Astrocyte (in vitro differentiated cells and primary cell): ENCODE results near the gene ARHGAP32. TPM values are rescaled to one million over a fixed set of nuclear protein-coding genes. Genes with fewer than 3 reads are reported as not detected.

Experiments
- DNase-seq: peaks from one replicate; pipeline ENCODE4 v3.0.0-alpha.2; 2010; ENCODE audit warnings: low read depth
- FAIRE-seq: peaks from 2 replicates; lab custom pipeline; 2011; peaks lifted over from hg19 to GRCh38; lab: Jason Lieb, UNC
- H2AFZ ChIP-seq: 2 replicates; pipeline ENCODE4 v1.6.0; 2012; ENCODE audit warnings: low read depth, low read length, inconsistent platforms
- H3K27ac ChIP-seq: 2 replicates; pipeline ENCODE4 v1.5.1; 2011; ENCODE audit warnings: low read depth, low read length, inconsistent platforms
- H3K27me3 ChIP-seq: 2 replicates; pipeline ENCODE4 v1.6.0; 2011; ENCODE audit warnings: low read length, inconsistent platforms; ENCODE audit not compliant: insufficient read depth
- H3K36me3 ChIP-seq: 2 replicates; pipeline ENCODE4 v1.5.1; 2011; ENCODE audit warnings: low read length, inconsistent platforms; ENCODE audit not compliant: insufficient read depth
- H3K4me1 ChIP-seq: 2 replicates; pipeline ENCODE4 v1.5.1; 2011; ENCODE audit warnings: low read length, inconsistent platforms; ENCODE audit not compliant: insufficient read depth
- H3K4me2 ChIP-seq: 2 replicates; pipeline ENCODE4 v1.6.0; 2012; ENCODE audit warnings: low read length, inconsistent platforms
- H3K4me3 ChIP-seq: 2 replicates; pipeline ENCODE4 v1.5.1; 2011; ENCODE audit warnings: low read depth, mild to moderate bottlenecking, low read length, inconsistent platforms; ENCODE audit not compliant: insufficient read depth
- H3K79me2 ChIP-seq: 2 replicates; pipeline ENCODE4 v1.6.0; 2012; ENCODE audit warnings: mild to moderate bottlenecking, low read length, inconsistent platforms; ENCODE audit not compliant: insufficient read depth
- H3K9ac ChIP-seq: 2 replicates; pipeline ENCODE4 v1.6.0; 2012; ENCODE audit warnings: mild to moderate bottlenecking, low read length, inconsistent platforms
- H3K9me3 ChIP-seq: 2 replicates; pipeline ENCODE4 v1.5.1; 2012; ENCODE audit warnings: low read depth, mild to moderate bottlenecking, low read length, inconsistent platforms; ENCODE audit not compliant: insufficient read depth
- H4K20me1 ChIP-seq: 2 replicates; pipeline ENCODE4 v1.6.0; 2012; ENCODE audit warnings: low read length, inconsistent platforms; ENCODE audit not compliant: insufficient read depth
- H3K27ac Mint-ChIP-seq: one replicate; pipeline ENCODE4 v1.8.0; 2021; ENCODE audit warnings: mild to moderate bottlenecking, mixed read lengths; ENCODE audit not compliant: unreplicated experiment
- H3K27me3 Mint-ChIP-seq: one replicate; pipeline ENCODE4 v1.8.0; 2021; ENCODE audit warnings: low read depth, mixed read lengths; ENCODE audit not compliant: unreplicated experiment
- H3K36me3 Mint-ChIP-seq: one replicate; pipeline ENCODE4 v1.8.0; 2021; ENCODE audit warnings: low read depth, mixed read lengths; ENCODE audit not compliant: unreplicated experiment
- H3K4me1 Mint-ChIP-seq: one replicate; pipeline ENCODE4 v1.8.0; 2021; ENCODE audit warnings: low read depth, mixed read lengths; ENCODE audit not compliant: unreplicated experiment
- H3K4me3 Mint-ChIP-seq: one replicate; pipeline ENCODE4 v1.8.0; 2021; ENCODE audit warnings: mild to moderate bottlenecking, moderate library complexity, mixed read lengths; ENCODE audit not compliant: unreplicated experiment
- H3K9me3 Mint-ChIP-seq: one replicate; pipeline ENCODE4 v1.8.0; 2021; ENCODE audit warnings: mild to moderate bottlenecking, mixed read lengths; ENCODE audit not compliant: unreplicated experiment
- CTCF ChIP-seq: IDR thresholded peaks from 2 replicates; pipeline ENCODE4 v1.5.1; 2011; ENCODE audit warnings: low read depth, mild to moderate bottlenecking, inconsistent platforms, low read length, moderate library complexity; ENCODE audit not compliant: insufficient read depth
- EZH2 ChIP-seq: IDR thresholded peaks from 2 replicates; pipeline ENCODE4 v1.6.1; 2012; ENCODE audit warnings: mild to moderate bottlenecking, low read length, inconsistent platforms; ENCODE audit not compliant: insufficient read depth
- total RNA-seq: library from RNA; stranded (reverse); gene quantifications from 2 replicates; pipeline ENCODE4 v1.2.1, GENCODE V29; 2021

ARHGAP32 gene
- total RNA-seq, 1 donor from 2014 or later: 21.6 TPM

GRCh38 chr11:129102756-129103155 lies 89.4 kb downstream of the ARHGAP32 start:
- H3K4me2 ChIP-seq: no peak overlapping the region
- H3K27ac ChIP-seq: no peak overlapping the region
- no peaks in the 10 kb centered on the region for H3K79me2 ChIP-seq
- no peak overlapping the region for H3K9ac ChIP-seq
- Mint-ChIP-seq H3K4me1 (peaks cover 6% of the 10 kb centered on the region), H3K9me3 (peaks cover under 1% of the 10 kb centered on the region), H3K27ac (no peak overlapping the region), H3K36me3 (peaks cover 12% of the 10 kb centered on the region), H3K4me3 (no peak overlapping the region), H3K27me3 (no peaks in the 10 kb centered on the region)
- DNase-seq (no peak), FAIRE-seq (no peak)
- H3K4me1 ChIP-seq: no peaks in the 10 kb centered on the region
- peaks cover 3% of the 10 kb centered on the region for H3K36me3 ChIP-seq
- no peak overlapping the region for H2AFZ ChIP-seq
- H3K9me3 ChIP-seq: no peaks in the 10 kb centered on the region
- H4K20me1 ChIP-seq: peaks cover 11% of the 10 kb centered on the region
- TF ChIP-seq CTCF (no peak), EZH2 (no peak)
- no peaks in the 10 kb centered on the region for H3K27me3 ChIP-seq
- no peak overlapping the region for H3K4me3 ChIP-seq

- Histone ChIP-seq H3K4me3 (no peak overlapping the region), H3K9ac (no peak overlapping the region), H3K36me3 (peaks cover 3% of the 10 kb centered on the region), H3K9me3 (no peaks in the 10 kb centered on the region), H3K27me3 (no peaks in the 10 kb centered on the region), H4K20me1 (peaks cover 11% of the 10 kb centered on the region), H2AFZ (no peak overlapping the region), H3K4me1 (no peaks in the 10 kb centered on the region), H3K4me2 (no peak overlapping the region), H3K79me2 (no peaks in the 10 kb centered on the region), H3K27ac (no peak overlapping the region)
- FAIRE-seq (no peak), DNase-seq (no peak)
- no peak for TF ChIP-seq EZH2
- TF ChIP-seq CTCF: no peak
- no peak overlapping the region for H3K27ac Mint-ChIP-seq
- no peak overlapping the region for H3K4me3 Mint-ChIP-seq
- peaks cover 16% of the 10 kb centered on the region for H3K36me3 Mint-ChIP-seq
- H3K27me3 Mint-ChIP-seq: no peaks in the 10 kb centered on the region
- peaks cover 6% of the 10 kb centered on the region for H3K4me1 Mint-ChIP-seq
- H3K9me3 Mint-ChIP-seq: peaks cover 5% of the 10 kb centered on the region
Measured at GRCh38 chr11:129102225-129102624, 89.9 kb downstream of the ARHGAP32 start.

GRCh38 chr11:129093283-129093682 lies 98.8 kb downstream of the ARHGAP32 start:
- no peak overlapping the region for H3K27ac ChIP-seq
- no peak for DNase-seq
- no peak overlapping the region for H3K4me3 ChIP-seq
- H3K4me1 ChIP-seq: peaks cover 7% of the 10 kb centered on the region
- no peak for FAIRE-seq
- no peak overlapping the region for H3K4me2 ChIP-seq
- no peaks in the 10 kb centered on the region for H3K27me3 ChIP-seq
- H3K36me3 ChIP-seq: no peaks in the 10 kb centered on the region
- Mint-ChIP-seq H3K4me3 (no peak overlapping the region), H3K27ac (no peak overlapping the region), H3K9me3 (peaks cover 8% of the 10 kb centered on the region), H3K4me1 (peaks cover 1% of the 10 kb centered on the region), H3K27me3 (no peaks in the 10 kb centered on the region), H3K36me3 (peaks cover 9% of the 10 kb centered on the region)
- H2AFZ ChIP-seq: no peak overlapping the region
- H4K20me1 ChIP-seq: peaks cover 6% of the 10 kb centered on the region
- H3K9ac ChIP-seq: no peak overlapping the region
- TF ChIP-seq EZH2 (no peak), CTCF (no peak)
- no peaks in the 10 kb centered on the region for H3K79me2 ChIP-seq
- no peaks in the 10 kb centered on the region for H3K9me3 ChIP-seq
